GM23338 (cell line): ENCODE results near the gene LRBA. TPM values are rescaled to one million over a fixed set of nuclear protein-coding genes. Genes with fewer than 3 reads are reported as not detected.

ENCODE experiments used
- ATAC-seq: fragments of 200-7000 bp; cut with Tn5 transposase; 3 replicates; pipeline ENCODE4 v1.9.1; 2020
- DNase-seq: peaks from one replicate; pipeline ENCODE4 v3.0.0-alpha.2; 2015; ENCODE audit warnings: low spot score
- H2AFZ ChIP-seq: fragments of 200-600 bp; sonication (generic); 2 replicates; pipeline ENCODE4 v1.8.0; 2016; ENCODE audit warnings: antibody characterized with exemption, mild to moderate bottlenecking, moderate library complexity
- H3F3A ChIP-seq: fragments of 200-600 bp; sonication (generic); replicated peaks from 2 replicates; pipeline ENCODE4 v1.8.0; 2017; ENCODE audit warnings: antibody characterized with exemption, mixed run types, low read depth
- H3K27ac ChIP-seq: fragments of 200-600 bp; sonication (generic); 2 replicates; pipeline ENCODE4 v1.6.1; 2016; ENCODE audit warnings: low read depth
- H3K27me3 ChIP-seq: fragments of 200-600 bp; sonication (generic); 2 replicates; pipeline ENCODE4 v1.8.0; 2016; ENCODE audit warnings: mild to moderate bottlenecking, mixed run types, moderate library complexity; ENCODE audit not compliant: insufficient read depth
- H3K36me3 ChIP-seq: fragments of 200-600 bp; sonication (generic); 2 replicates; pipeline ENCODE4 v1.8.0; 2016; ENCODE audit warnings: mild to moderate bottlenecking; ENCODE audit not compliant: insufficient read depth
- H3K4me1 ChIP-seq: fragments of 200-600 bp; sonication (generic); 2 replicates; pipeline ENCODE4 v1.8.0; 2016; ENCODE audit warnings: mild to moderate bottlenecking, moderate library complexity; ENCODE audit not compliant: insufficient read depth
- H3K4me2 ChIP-seq: fragments of 200-600 bp; sonication (generic); 2 replicates; pipeline ENCODE4 v1.7.1; 2017; ENCODE audit warnings: mixed run types
- H3K4me3 ChIP-seq: fragments of 200-600 bp; sonication (generic); 2 replicates; pipeline ENCODE4 v1.6.1; 2016; ENCODE audit warnings: mixed run types
- H3K79me2 ChIP-seq: fragments of 200-600 bp; sonication (generic); replicated peaks from 2 replicates; pipeline ENCODE4 v1.8.0; 2017; ENCODE audit warnings: mild to moderate bottlenecking; ENCODE audit not compliant: insufficient read depth
- H3K9me2 ChIP-seq: fragments of 200-600 bp; sonication (generic); 2 replicates; pipeline ENCODE4 v1.8.0; 2017; ENCODE audit not compliant: insufficient read depth
- H4K20me1 ChIP-seq: fragments of 200-600 bp; sonication (generic); replicated peaks from 2 replicates; pipeline ENCODE4 v1.8.0; 2017; ENCODE audit warnings: mild to moderate bottlenecking; ENCODE audit not compliant: insufficient read depth
- H3K27ac Mint-ChIP-seq: 2 replicates; pipeline ENCODE4 v1.8.0; 2020; ENCODE audit warnings: inconsistent platforms, mild to moderate bottlenecking, moderate library complexity, mixed read lengths
- H3K27me3 Mint-ChIP-seq: 3 replicates; pipeline ENCODE4 v1.8.0; 2022; ENCODE audit warnings: low read depth, mild to moderate bottlenecking, moderate library complexity, mixed read lengths, inconsistent platforms; ENCODE audit not compliant: insufficient read depth, poor library complexity
- H3K36me3 Mint-ChIP-seq: 3 replicates; pipeline ENCODE4 v1.8.0; 2021; ENCODE audit warnings: low read depth, mild to moderate bottlenecking, inconsistent platforms, moderate library complexity, mixed read lengths
- H3K4me1 Mint-ChIP-seq: 3 replicates; pipeline ENCODE4 v1.8.0; 2020; ENCODE audit warnings: mild to moderate bottlenecking, inconsistent platforms, mixed read lengths
- H3K4me3 Mint-ChIP-seq: 3 replicates; pipeline ENCODE4 v1.8.0; 2021; ENCODE audit warnings: moderate library complexity, mild to moderate bottlenecking, inconsistent platforms, mixed read lengths
- H3K9me3 Mint-ChIP-seq: 3 replicates; pipeline ENCODE4 v1.8.0; 2020; ENCODE audit warnings: moderate library complexity, mild to moderate bottlenecking, inconsistent platforms, mixed read lengths
- CREB1 ChIP-seq: fragments of 250-450 bp; sonication (Bioruptor Pico); IDR thresholded peaks from 2 replicates; pipeline ENCODE4 v1.5.0; 2020; ENCODE audit warnings: low read depth, mild to moderate bottlenecking, moderate library complexity
- EZH2 ChIP-seq: fragments of 200-600 bp; sonication (generic); IDR thresholded peaks from one replicate; pipeline ENCODE4 v1.8.0; 2017; ENCODE audit warnings: antibody characterized with exemption, mild to moderate bottlenecking, low read depth; ENCODE audit not compliant: unreplicated experiment
- EZH2phosphoT487 ChIP-seq: fragments of 200-600 bp; sonication (generic); IDR thresholded peaks from one replicate; pipeline ENCODE4 v1.8.1; 2018; ENCODE audit warnings: antibody characterized with exemption; ENCODE audit not compliant: unreplicated experiment
- JUNB ChIP-seq: IDR thresholded peaks from one replicate; pipeline ENCODE4 v1.6.1; 2016; ENCODE audit warnings: antibody characterized with exemption; ENCODE audit not compliant: unreplicated experiment
- NANOG ChIP-seq: IDR thresholded peaks from 2 replicates; pipeline ENCODE4 v1.6.1; 2016; ENCODE audit warnings: antibody characterized with exemption, borderline replicate concordance
- POLR2AphosphoS5 ChIP-seq: IDR thresholded peaks from 2 replicates; pipeline ENCODE4 v1.6.1; 2016; ENCODE audit warnings: antibody characterized with exemption, low read depth
- STAT1 ChIP-seq: IDR thresholded peaks from one replicate; pipeline ENCODE4 v1.6.1; 2016; ENCODE audit warnings: antibody characterized with exemption; ENCODE audit not compliant: unreplicated experiment
- ZNF114 ChIP-seq: fragments of 250-450 bp; sonication (Bioruptor Pico); IDR thresholded peaks from 2 replicates; pipeline ENCODE4 v1.5.0; 2020; ENCODE audit warnings: mild to moderate bottlenecking, moderate library complexity
- ZNF331 ChIP-seq: fragments of 250-450 bp; sonication (Bioruptor Pico); IDR thresholded peaks from 2 replicates; pipeline ENCODE4 v1.5.0; 2020; ENCODE audit warnings: low read depth, mild to moderate bottlenecking, moderate library complexity
- polyA plus RNA-seq: library from polyadenylated mRNA; unstranded; fragments of >200 nt; fragmentation: Nextera tagmentation; extraction: Ambion mirVana; gene quantifications from 2 replicates; pipeline ENCODE4 v1.2.1, GENCODE V29; 2016
- total RNA-seq: library from RNA; depleted of rRNA; stranded (reverse); fragments of >200 nt; shearing (Covaris generic); gene quantifications from 2 replicates; pipeline ENCODE4 v1.2.3, GENCODE V29; 2014
- TF ChIP-seq, protein P1 (sequence below): IDR thresholded peaks from 2 replicates; pipeline ENCODE4 v1.6.1; 2016; ENCODE audit warnings: antibody characterized with exemption
- TF ChIP-seq, protein P2 (sequence below), 2 experiments: fragments of 200-600 bp in 1 of 2; sonication (generic) in 1 of 2; conservative IDR thresholded peaks; 2 replicates each; pipeline versions ENCODE4 v1.5.1 to v1.6.1; 2016 to 2017; ENCODE audit warnings: antibody characterized with exemption in 2 of 2, low read depth in 2 of 2, mild to moderate bottlenecking in 2 of 2, moderate library complexity in 1 of 2
- TF ChIP-seq, protein P3 (sequence below): fragments of 250-450 bp; sonication (Bioruptor Pico); IDR thresholded peaks from 2 replicates; pipeline ENCODE4 v1.5.0; 2020; ENCODE audit warnings: mild to moderate bottlenecking, moderate library complexity
- TF ChIP-seq, protein P4 (sequence below): IDR thresholded peaks from one replicate; pipeline ENCODE4 v1.6.1; 2018; ENCODE audit warnings: antibody characterized with exemption; ENCODE audit not compliant: unreplicated experiment

Gene LRBA
- total and polyA plus RNA-seq, 2 experiments from 2014 or later, result 23.3 to 126 TPM

DNA sequence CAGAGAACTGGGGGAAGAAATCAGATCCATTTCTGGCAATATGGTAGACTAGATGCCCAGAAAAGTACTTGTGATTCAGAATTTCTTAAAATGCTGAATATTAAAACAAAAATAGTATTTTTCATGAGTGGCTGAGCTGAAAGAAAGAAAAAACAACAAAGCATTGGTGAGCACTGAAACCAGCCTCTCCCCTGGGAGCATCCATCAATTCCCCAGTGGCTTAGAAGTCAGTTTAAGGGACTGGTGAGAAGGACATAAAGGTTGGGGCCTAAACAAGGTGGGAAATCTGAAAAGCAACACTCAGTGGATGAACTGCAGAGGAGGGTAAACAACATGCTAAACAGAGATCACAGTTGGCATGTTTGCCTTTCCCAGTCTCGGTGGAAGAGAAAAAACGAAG lies 20.4 kb downstream of the LRBA start:
- no peaks in the 10 kb centered on the region for H3K9me3 Mint-ChIP-seq
- peaks cover 33% of the 10 kb centered on the region for H4K20me1 ChIP-seq
- peaks cover 5% of the 10 kb centered on the region for H3K27me3 Mint-ChIP-seq
- no peak for ATAC-seq
- no peak for TF ChIP-seq ZNF331 (CRISPR knock-in tag)
- no peak for TF ChIP-seq POLR2AphosphoS5
- TF ChIP-seq, protein P1, sequence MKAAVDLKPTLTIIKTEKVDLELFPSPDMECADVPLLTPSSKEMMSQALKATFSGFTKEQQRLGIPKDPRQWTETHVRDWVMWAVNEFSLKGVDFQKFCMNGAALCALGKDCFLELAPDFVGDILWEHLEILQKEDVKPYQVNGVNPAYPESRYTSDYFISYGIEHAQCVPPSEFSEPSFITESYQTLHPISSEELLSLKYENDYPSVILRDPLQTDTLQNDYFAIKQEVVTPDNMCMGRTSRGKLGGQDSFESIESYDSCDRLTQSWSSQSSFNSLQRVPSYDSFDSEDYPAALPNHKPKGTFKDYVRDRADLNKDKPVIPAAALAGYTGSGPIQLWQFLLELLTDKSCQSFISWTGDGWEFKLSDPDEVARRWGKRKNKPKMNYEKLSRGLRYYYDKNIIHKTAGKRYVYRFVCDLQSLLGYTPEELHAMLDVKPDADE, result no peak
- TF ChIP-seq, protein P2, sequence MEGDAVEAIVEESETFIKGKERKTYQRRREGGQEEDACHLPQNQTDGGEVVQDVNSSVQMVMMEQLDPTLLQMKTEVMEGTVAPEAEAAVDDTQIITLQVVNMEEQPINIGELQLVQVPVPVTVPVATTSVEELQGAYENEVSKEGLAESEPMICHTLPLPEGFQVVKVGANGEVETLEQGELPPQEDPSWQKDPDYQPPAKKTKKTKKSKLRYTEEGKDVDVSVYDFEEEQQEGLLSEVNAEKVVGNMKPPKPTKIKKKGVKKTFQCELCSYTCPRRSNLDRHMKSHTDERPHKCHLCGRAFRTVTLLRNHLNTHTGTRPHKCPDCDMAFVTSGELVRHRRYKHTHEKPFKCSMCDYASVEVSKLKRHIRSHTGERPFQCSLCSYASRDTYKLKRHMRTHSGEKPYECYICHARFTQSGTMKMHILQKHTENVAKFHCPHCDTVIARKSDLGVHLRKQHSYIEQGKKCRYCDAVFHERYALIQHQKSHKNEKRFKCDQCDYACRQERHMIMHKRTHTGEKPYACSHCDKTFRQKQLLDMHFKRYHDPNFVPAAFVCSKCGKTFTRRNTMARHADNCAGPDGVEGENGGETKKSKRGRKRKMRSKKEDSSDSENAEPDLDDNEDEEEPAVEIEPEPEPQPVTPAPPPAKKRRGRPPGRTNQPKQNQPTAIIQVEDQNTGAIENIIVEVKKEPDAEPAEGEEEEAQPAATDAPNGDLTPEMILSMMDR (conservative IDR thresholded peaks at IDR 0.05; ENCODE audit: low read depth in 2 of 2), result no peak
- TF ChIP-seq ZNF114 (CRISPR knock-in tag), result no peak
- no peak for TF ChIP-seq JUNB
- TF ChIP-seq EZH2phosphoT487, result no peak
- no peak for TF ChIP-seq CREB1 (CRISPR knock-in tag)
- no peak for TF ChIP-seq EZH2
- TF ChIP-seq NANOG, result no peak
- TF ChIP-seq, protein P3, sequence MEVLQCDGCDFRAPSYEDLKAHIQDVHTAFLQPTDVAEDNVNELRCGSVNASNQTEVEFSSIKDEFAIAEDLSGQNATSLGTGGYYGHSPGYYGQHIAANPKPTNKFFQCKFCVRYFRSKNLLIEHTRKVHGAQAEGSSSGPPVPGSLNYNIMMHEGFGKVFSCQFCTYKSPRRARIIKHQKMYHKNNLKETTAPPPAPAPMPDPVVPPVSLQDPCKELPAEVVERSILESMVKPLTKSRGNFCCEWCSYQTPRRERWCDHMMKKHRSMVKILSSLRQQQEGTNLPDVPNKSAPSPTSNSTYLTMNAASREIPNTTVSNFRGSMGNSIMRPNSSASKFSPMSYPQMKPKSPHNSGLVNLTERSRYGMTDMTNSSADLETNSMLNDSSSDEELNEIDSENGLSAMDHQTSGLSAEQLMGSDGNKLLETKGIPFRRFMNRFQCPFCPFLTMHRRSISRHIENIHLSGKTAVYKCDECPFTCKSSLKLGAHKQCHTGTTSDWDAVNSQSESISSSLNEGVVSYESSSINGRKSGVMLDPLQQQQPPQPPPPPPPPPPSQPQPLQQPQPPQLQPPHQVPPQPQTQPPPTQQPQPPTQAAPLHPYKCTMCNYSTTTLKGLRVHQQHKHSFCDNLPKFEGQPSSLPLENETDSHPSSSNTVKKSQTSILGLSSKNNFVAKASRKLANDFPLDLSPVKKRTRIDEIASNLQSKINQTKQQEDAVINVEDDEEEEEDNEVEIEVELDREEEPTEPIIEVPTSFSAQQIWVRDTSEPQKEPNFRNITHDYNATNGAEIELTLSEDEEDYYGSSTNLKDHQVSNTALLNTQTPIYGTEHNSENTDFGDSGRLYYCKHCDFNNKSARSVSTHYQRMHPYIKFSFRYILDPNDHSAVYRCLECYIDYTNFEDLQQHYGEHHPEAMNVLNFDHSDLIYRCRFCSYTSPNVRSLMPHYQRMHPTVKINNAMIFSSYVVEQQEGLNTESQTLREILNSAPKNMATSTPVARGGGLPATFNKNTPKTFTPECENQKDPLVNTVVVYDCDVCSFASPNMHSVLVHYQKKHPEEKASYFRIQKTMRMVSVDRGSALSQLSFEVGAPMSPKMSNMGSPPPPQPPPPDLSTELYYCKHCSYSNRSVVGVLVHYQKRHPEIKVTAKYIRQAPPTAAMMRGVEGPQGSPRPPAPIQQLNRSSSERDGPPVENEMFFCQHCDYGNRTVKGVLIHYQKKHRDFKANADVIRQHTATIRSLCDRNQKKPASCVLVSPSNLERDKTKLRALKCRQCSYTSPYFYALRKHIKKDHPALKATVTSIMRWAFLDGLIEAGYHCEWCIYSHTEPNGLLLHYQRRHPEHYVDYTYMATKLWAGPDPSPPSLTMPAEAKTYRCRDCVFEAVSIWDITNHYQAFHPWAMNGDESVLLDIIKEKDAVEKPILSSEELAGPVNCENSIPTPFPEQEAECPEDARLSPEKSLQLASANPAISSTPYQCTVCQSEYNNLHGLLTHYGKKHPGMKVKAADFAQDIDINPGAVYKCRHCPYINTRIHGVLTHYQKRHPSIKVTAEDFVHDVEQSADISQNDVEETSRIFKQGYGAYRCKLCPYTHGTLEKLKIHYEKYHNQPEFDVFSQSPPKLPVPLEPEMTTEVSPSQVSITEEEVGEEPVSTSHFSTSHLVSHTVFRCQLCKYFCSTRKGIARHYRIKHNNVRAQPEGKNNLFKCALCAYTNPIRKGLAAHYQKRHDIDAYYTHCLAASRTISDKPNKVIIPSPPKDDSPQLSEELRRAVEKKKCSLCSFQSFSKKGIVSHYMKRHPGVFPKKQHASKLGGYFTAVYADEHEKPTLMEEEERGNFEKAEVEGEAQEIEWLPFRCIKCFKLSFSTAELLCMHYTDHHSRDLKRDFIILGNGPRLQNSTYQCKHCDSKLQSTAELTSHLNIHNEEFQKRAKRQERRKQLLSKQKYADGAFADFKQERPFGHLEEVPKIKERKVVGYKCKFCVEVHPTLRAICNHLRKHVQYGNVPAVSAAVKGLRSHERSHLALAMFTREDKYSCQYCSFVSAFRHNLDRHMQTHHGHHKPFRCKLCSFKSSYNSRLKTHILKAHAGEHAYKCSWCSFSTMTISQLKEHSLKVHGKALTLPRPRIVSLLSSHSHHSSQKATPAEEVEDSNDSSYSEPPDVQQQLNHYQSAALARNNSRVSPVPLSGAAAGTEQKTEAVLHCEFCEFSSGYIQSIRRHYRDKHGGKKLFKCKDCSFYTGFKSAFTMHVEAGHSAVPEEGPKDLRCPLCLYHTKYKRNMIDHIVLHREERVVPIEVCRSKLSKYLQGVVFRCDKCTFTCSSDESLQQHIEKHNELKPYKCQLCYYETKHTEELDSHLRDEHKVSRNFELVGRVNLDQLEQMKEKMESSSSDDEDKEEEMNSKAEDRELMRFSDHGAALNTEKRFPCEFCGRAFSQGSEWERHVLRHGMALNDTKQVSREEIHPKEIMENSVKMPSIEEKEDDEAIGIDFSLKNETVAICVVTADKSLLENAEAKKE (CRISPR knock-in tag), result no peak
- TF ChIP-seq STAT1, result no peak
- TF ChIP-seq, protein P4, sequence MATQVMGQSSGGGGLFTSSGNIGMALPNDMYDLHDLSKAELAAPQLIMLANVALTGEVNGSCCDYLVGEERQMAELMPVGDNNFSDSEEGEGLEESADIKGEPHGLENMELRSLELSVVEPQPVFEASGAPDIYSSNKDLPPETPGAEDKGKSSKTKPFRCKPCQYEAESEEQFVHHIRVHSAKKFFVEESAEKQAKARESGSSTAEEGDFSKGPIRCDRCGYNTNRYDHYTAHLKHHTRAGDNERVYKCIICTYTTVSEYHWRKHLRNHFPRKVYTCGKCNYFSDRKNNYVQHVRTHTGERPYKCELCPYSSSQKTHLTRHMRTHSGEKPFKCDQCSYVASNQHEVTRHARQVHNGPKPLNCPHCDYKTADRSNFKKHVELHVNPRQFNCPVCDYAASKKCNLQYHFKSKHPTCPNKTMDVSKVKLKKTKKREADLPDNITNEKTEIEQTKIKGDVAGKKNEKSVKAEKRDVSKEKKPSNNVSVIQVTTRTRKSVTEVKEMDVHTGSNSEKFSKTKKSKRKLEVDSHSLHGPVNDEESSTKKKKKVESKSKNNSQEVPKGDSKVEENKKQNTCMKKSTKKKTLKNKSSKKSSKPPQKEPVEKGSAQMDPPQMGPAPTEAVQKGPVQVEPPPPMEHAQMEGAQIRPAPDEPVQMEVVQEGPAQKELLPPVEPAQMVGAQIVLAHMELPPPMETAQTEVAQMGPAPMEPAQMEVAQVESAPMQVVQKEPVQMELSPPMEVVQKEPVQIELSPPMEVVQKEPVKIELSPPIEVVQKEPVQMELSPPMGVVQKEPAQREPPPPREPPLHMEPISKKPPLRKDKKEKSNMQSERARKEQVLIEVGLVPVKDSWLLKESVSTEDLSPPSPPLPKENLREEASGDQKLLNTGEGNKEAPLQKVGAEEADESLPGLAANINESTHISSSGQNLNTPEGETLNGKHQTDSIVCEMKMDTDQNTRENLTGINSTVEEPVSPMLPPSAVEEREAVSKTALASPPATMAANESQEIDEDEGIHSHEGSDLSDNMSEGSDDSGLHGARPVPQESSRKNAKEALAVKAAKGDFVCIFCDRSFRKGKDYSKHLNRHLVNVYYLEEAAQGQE, result no peak
- no peak overlapping the region for H3K27ac ChIP-seq
- H3K27me3 ChIP-seq, result no peaks in the 10 kb centered on the region
- H3K27ac Mint-ChIP-seq, result peak overlapping the region; percentile 22; the same call in 1 of the 2 replicates
- H3K36me3 ChIP-seq, result no peaks in the 10 kb centered on the region
- DNase-seq, result no peak
- no peak overlapping the region for H2AFZ ChIP-seq
- no peak overlapping the region for H3K4me3 Mint-ChIP-seq
- peaks cover 4% of the 10 kb centered on the region; the same call in 1 of the 2 replicates for H3K4me1 ChIP-seq
- peaks cover 100% of the 10 kb centered on the region for H3K79me2 ChIP-seq
- H3K36me3 Mint-ChIP-seq, result peaks cover 5% of the 10 kb centered on the region; the same call in 2 of the 3 replicates
- H3K4me1 Mint-ChIP-seq, result peaks cover 8% of the 10 kb centered on the region; the same call in 2 of the 3 replicates
- no peaks in the 10 kb centered on the region for H3F3A ChIP-seq
- H3K4me2 ChIP-seq, result no peak overlapping the region
- no peak overlapping the region for H3K4me3 ChIP-seq
- H3K9me2 ChIP-seq, result no peaks in the 10 kb centered on the region
